ENCODE results near the gene NEIL3.

DNA sequence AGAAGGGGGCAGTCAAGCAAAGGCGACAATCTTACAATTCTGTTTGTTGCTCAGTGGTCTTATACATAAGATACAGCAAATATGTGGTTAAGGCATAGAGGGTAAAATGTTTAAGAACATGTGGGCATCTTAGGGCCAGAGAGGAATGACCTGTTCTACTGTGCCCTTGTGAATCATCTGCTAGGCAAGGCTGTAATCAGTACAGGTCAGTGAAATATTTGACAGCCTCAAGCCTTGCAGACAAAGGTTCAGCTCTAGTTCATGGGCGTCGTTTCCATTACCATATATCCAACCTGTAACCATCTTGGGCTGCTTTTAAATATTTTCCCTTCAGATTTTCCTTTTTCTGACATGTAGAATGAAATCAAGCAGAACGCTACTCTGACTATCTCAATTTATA is 95.3 kb downstream of the NEIL3 start:
- TF ChIP-seq, protein P1, sequence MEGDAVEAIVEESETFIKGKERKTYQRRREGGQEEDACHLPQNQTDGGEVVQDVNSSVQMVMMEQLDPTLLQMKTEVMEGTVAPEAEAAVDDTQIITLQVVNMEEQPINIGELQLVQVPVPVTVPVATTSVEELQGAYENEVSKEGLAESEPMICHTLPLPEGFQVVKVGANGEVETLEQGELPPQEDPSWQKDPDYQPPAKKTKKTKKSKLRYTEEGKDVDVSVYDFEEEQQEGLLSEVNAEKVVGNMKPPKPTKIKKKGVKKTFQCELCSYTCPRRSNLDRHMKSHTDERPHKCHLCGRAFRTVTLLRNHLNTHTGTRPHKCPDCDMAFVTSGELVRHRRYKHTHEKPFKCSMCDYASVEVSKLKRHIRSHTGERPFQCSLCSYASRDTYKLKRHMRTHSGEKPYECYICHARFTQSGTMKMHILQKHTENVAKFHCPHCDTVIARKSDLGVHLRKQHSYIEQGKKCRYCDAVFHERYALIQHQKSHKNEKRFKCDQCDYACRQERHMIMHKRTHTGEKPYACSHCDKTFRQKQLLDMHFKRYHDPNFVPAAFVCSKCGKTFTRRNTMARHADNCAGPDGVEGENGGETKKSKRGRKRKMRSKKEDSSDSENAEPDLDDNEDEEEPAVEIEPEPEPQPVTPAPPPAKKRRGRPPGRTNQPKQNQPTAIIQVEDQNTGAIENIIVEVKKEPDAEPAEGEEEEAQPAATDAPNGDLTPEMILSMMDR (IDR thresholded peaks at IDR 0.05), result no peak
- TF ChIP-seq POLR2AphosphoS5 (IDR thresholded peaks at IDR 0.05) (no peak), EP300 (IDR thresholded peaks at IDR 0.05) (no peak)

Data from esophagus muscularis mucosa (tissue), 4 donors.